Activated naive CD4-positive, alpha-beta T cell (primary cell): ENCODE data around the gene ALKAL2.

Experiments used
- DNase-seq, 4 experiments: peaks; one replicate each; lab custom pipeline; 2025; lab: John Stamatoyannopoulos, UW

Gene ALKAL2

DNA sequence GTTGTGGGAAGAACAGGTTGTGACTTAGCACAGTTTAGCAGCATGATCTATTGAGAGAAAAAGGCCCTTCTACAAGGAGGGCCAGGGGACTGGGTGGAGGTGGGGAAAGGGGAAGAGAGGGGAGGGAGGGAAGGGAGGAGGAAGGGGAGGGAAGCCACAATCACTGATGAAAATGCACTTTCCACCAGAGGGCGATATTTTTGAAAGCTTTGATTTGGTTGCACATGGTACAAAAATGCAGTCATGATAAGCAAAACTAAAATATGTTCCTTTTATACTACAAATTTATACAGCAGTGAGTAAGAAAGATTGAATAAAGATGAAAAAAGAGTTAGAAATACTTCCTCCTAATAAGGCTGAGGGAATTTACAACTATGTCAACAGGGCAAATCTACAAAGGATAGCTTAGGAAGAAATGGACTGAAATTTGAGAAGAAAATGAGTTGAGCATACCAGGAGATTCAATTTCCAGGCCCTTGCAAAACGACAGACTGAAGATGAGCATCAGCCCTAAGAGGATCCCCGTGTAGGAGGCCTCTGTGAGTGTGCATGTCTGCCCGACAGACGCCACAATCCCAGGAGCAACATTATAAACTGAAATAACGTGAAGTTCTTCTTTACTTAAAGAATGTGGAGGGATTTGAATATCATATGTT, 41.3 kb downstream of the ALKAL2 start:
- no peak for DNase-seq

DNA sequence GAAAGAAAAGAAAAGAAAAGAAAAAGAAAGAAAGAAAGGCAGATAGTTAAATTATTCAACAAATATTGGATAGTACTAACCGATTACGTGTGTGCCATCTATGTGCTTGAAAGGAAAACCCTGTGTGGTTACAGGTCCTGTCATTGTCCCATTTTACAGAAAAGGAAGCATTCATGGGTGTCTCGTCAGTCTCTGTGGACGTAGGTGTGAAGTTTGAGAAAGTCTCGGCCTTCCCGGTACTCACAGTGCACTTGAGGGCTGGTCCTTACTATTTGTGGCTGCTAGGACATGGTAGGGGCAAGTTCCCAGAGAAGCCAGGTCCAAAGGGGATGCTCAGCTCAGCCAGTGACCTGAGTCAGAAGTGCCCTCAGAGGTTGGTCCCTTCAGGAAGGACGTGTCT, 43.3 kb downstream of the ALKAL2 start:
- DNase-seq = no peak

DNA sequence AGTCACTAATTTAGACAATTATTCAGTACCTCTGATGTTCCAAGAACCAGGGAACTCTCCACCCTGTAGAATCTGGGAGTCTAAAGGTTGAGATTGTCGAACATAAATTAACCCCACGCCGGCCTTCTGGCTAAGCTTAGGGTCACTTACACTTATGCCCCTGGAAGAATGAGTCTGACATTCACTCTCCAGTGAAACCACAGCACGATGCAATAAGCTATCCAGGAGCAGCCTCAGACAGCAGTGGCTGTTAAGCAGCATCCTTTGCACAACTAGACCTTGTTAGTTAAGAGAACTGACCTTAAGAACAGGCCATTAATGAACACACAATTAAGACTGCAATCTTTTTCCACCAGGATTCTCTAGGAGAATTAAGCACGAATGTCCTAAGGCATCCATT, 49.0 kb downstream of the ALKAL2 start:
- no peak for DNase-seq

DNA sequence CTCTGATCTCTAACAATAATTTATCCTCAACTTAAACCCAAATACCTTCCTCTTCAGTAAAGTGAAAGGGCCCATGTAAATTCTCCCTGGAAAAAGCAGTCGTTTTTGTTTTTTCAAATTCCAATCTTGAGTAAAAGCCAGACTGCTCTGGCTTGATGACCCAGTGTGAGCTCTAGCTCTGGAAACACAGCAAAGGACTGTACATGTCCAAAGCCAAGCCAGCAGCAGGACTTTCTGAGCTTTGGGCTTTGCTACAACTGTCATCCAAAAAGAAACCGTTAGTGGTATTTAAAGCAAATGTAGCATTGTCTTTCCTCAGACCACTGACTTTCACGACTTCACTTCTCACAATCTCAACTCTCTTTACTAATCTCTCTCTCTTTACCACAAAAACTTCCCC, 49.5 kb downstream of the ALKAL2 start:
- no peak for DNase-seq

DNA sequence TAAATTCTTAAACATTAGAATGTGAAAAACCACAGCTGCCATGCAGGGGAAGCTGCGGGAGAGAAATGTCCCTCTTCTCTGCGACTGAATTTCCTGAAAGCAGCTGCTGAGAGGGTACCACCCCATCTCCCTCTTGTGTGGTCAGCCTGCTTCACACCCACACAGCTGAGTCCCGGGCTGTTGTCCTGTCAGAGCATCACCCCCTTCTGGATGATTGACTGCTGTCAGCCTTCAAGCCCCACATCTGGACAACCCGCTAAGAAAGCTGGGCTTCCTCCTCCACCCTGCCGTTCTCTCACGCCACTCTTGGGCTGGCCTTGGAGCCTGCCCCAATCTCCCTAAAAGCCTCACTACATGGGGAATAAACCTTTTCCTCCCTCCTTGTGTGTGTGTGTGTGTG, 50.0 kb downstream of the ALKAL2 start:
- DNase-seq = no peak

DNA sequence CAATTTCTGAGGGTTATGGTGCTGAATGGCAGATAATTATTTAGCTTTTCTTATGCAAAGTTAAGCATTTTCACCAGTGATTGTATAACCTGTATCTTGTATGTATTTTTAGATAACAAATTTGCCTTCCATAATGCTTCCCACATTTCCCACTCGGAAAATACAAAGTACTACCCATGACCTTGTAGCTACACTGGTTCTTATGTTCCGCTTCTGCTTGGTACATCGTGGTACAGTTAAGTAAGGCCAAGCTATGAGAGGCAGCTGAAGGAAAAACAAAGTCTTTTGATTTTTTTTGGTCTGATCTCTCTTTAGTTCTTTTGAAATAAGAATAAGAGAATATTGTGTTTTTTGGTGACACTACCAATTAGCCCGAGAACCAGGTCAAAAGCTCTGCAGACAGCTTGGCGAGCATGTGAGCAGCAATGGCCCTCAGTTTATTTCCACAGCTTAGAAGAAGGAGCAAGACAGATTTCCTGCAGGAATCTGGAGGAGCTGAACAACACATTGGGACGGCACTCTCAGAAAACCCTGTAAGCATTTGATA, 50.8 kb downstream of the ALKAL2 start:
- DNase-seq = no peak

DNA sequence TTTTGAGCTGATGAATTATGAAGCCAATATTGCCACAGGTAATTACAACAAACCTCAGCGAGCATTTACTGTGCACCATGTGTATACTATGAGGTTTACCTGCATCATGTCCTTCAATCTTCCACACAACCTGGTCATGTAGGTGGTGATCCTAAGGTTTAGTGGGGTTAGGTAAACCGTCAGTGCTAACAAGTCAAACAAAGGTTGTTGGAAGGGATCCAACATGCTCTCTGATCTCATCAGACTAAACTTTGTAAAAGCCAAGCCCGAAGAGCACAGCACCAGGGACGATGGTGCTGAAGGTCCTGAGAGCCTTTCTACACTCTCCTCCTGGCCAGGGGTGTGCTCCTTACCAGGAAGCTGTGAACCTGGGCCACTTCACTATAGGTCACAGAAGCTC, 53.5 kb downstream of the ALKAL2 start:
- DNase-seq = no peak

DNA sequence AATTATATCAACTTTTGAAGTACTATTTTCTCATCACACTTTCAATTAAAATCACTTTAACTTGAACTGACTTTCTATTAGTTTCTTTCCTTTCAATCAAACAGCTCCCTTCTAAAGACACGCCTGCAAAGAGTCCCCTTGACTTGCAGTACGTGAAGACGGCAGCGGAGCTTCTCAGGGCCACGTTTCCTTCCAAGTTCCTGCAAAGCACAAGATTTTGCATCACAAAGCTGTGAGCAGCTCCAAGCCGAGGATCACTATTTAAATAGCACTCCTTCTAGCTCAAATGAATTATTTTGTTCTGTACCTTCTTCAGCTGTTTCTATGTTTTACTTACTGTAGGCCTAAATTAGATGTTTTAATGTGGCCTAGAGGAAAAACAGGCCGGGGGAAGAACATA, 54.9 kb downstream of the ALKAL2 start:
- DNase-seq = no peak

DNA sequence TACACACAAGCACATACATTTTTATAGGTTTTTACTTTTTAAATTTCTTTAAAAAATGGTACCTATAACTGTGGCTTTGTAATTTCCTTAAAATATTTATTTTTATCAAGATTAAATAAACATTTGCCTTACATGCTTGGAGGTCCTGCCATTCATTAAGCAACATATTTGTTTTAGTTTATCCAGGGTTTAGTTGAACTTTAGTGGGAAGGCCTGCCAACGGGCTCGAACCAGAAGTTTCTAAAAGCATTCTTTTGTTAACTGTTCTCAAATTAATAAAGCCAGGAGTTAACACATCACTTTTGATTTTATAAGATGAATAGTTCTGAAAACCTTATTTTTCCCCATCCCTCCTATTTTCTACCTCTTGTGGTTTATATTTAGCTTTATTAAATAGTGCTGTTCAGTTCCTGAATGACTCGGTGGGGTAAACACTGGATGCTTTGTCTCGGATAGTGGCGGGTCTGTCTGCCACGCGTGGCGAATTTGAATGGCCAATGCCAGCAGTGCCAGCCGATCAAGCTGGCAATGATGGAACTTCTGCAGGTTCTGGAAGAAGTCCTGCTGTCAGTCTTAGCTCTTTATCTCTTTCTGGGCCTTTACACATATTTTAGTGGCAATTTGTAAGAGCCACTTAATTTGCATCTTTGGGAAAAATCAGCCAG, 56.2 kb downstream of the ALKAL2 start:
- no peak for DNase-seq
